Brain microvascular endothelial cell (primary cell): ENCODE results near the gene FFAR3.

ENCODE experiments used
- DNase-seq: peaks from one replicate; pipeline ENCODE4 v3.0.0-alpha.2; 2020
- H3K27ac ChIP-seq: fragments of 250-450 bp; sonication (Bioruptor Pico); 2 replicates; pipeline ENCODE4 v1.5.1; 2020; ENCODE audit warnings: mild to moderate bottlenecking, moderate library complexity
- H3K27me3 ChIP-seq: fragments of 250-450 bp; sonication (Bioruptor Pico); replicated peaks from 2 replicates; pipeline ENCODE4 v1.5.1; 2020; ENCODE audit warnings: mild to moderate bottlenecking
- H3K36me3 ChIP-seq: fragments of 250-450 bp; sonication (Bioruptor Pico); replicated peaks from 2 replicates; pipeline ENCODE4 v1.5.1; 2020; ENCODE audit warnings: mild to moderate bottlenecking
- H3K4me3 ChIP-seq: 2 replicates; pipeline ENCODE4 v1.5.1; 2011; ENCODE audit warnings: low read depth, mild to moderate bottlenecking, control low read depth, low read length, moderate library complexity
- in situ Hi-C: cut with HindIII; loops from 2 replicates; pipeline ENCODE4 v1.10.0; 2017; ENCODE audit warnings: low sequenced_read_pairs, low pct_ligation_motif_present
- TF ChIP-seq, protein P1 (sequence below): IDR thresholded peaks from 2 replicates; pipeline ENCODE4 v1.5.1; 2011; ENCODE audit warnings: low read depth, mild to moderate bottlenecking, moderate library complexity, low read length, control low read depth, inconsistent platforms; ENCODE audit errors: missing control alignments

FFAR3 gene

GRCh38 chr19:35316560-35316959 is 41.7 kb upstream of the FFAR3 start:
- TF ChIP-seq, protein P1, sequence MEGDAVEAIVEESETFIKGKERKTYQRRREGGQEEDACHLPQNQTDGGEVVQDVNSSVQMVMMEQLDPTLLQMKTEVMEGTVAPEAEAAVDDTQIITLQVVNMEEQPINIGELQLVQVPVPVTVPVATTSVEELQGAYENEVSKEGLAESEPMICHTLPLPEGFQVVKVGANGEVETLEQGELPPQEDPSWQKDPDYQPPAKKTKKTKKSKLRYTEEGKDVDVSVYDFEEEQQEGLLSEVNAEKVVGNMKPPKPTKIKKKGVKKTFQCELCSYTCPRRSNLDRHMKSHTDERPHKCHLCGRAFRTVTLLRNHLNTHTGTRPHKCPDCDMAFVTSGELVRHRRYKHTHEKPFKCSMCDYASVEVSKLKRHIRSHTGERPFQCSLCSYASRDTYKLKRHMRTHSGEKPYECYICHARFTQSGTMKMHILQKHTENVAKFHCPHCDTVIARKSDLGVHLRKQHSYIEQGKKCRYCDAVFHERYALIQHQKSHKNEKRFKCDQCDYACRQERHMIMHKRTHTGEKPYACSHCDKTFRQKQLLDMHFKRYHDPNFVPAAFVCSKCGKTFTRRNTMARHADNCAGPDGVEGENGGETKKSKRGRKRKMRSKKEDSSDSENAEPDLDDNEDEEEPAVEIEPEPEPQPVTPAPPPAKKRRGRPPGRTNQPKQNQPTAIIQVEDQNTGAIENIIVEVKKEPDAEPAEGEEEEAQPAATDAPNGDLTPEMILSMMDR, result no peak
- no peak for DNase-seq
- Histone ChIP-seq H3K27me3 (no peaks in the 10 kb centered on the region), H3K4me3 (no peak overlapping the region), H3K27ac (no peak overlapping the region), H3K36me3 (no peaks in the 10 kb centered on the region)
- in situ Hi-C loops, result no loop called here

- Histone ChIP-seq H3K36me3 (no peaks in the 10 kb centered on the region), H3K27me3 (no peaks in the 10 kb centered on the region), H3K4me3 (no peak overlapping the region), H3K27ac (no peak overlapping the region)
- TF ChIP-seq, protein P1, result no peak
- DNase-seq, result no peak
- in situ Hi-C loops, result no loop called here
Measured at GRCh38 chr19:35317464-35318043, 40.7 kb upstream of the FFAR3 start.

DNA sequence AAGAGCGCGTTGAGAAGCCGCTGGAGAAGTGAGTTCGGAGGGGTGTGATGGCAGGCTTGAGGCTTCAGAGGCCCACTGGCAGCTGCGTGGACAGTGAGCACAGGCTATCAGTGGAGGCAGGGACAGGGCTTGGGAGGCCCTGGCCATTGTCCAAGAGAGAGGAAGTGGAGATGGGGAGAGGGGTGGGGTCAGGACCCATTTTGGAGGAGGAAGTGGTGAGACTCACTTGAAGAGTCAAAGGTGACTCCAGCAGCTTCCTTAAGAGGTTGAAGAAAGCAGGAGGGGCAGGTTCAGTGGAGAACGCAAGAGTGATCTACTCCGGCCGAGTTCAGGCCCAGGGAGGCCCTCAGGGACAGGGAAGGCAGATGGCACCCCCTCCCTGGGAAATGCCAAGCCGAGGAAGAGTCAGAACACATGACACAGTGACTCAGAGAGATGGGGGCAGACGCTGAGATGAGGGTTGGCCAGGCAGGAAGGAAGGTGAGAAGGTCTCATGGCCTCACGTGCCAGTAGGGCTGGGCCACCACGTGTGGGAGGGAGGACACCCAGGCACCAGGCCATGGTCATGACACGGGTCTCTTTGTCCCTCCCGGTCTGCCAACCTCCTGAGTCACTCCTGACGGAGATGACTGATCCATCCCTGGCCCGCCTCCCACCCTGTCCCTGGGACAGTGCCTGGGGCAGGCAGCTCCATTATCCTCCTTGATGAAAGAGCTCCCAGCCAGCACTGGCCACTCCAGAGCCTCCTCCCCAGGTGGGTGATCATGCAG is 39.4 kb upstream of the FFAR3 start:
- H3K36me3 ChIP-seq, result no peaks in the 10 kb centered on the region
- no peak overlapping the region for H3K4me3 ChIP-seq
- H3K27me3 ChIP-seq, result no peaks in the 10 kb centered on the region
- in situ Hi-C loops, result no loop called here
- peak; percentile 49 for DNase-seq
- H3K27ac ChIP-seq, result no peak overlapping the region
- TF ChIP-seq, protein P1, result no peak

GRCh38 chr19:35320065-35320713 is 38.1 kb upstream of the FFAR3 start:
- in situ Hi-C loops, result no loop called here

DNA sequence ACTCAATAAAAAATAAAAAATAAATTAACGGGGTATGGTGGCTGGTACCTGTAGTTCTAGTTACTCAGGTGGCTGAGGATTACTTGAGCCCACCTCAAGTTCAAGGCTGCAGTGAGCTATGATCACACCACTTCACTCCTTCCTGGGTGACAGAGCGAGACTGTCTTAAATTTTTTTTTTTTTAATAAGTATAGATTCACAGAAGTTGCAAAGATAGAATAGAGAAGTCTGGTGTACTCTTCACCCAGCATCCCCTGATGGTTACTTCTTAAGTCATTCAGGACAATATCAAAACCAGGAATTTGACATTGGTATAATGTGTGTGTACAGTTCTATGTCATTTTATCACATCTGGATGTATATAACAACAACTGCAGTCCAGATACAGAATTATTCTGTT is 37.0 kb upstream of the FFAR3 start:
- Histone ChIP-seq H3K36me3 (no peaks in the 10 kb centered on the region), H3K27me3 (no peaks in the 10 kb centered on the region), H3K27ac (no peak overlapping the region), H3K4me3 (no peak overlapping the region)
- in situ Hi-C loops, result no loop called here
- no peak for DNase-seq
- TF ChIP-seq, protein P1, result no peak

More at GRCh38 chr19:35320065-35320713, 38.1 kb upstream of the FFAR3 start:
- no peak for DNase-seq
- Histone ChIP-seq H3K27me3 (no peaks in the 10 kb centered on the region), H3K36me3 (no peaks in the 10 kb centered on the region), H3K27ac (no peak overlapping the region), H3K4me3 (no peak overlapping the region)
- TF ChIP-seq, protein P1, result no peak
